Measurements from ENCODE around the gene NSG1.
"Not testable (repeated sequence)": the region's sequence is repeated elsewhere in the genome, so short reads cannot be mapped to it uniquely, and the experiment has no call there.

NSG1 gene

DNA sequence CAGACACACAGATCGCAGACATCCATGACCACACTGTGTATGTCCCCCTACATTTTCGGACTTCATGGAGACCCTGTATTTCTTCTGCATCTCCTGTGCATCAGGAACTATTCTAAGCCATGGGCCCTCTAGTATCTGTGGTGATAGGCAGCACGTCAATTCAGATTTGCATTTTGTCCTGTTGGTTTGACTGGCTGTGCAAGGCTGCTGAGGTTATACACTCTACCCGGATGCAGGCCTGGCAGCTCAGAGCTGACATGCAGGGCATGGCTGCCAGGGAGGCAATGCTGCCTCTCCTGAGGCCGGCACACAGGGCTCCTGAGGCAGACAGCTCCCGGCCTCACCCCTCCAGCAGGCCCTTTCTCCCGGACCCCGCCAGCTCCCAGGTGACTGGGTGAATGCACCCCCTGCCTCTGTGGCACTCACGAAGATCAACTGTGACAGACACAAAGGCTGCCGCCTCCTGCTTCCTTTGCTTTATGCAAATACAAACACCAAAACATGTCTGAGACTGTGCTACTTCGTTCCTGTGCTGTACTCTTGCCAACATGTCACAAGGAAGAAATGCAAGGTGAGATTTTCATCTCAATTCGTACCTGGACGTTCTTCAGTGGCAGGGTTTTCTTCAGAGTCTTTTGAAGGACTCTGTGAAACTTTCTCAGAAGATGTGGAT, 51.0 kb downstream of the NSG1 start:
- DNase-seq: no peak

DNA sequence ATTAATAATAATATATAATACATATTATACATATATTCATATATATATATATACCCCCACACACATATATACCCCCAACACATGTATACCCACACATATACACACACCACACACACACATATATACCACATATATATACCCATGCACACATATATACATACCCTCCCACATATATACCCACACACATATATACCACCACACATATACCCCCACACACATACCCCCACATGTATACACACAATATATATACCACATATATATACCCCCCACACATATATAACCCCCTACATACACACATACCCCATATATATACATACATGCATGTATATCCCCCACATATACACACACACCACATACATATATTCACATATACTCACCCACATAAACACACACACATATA, 52.0 kb downstream of the NSG1 start:
- DNase-seq: no peak

GRCh38 chr4:4439782-4440181, 52.9 kb downstream of the NSG1 start:
- DNase-seq: no peak

- no peak for DNase-seq
These were observed 53.6 kb downstream of the NSG1 start for GRCh38 chr4:4440333-4441061.

DNA sequence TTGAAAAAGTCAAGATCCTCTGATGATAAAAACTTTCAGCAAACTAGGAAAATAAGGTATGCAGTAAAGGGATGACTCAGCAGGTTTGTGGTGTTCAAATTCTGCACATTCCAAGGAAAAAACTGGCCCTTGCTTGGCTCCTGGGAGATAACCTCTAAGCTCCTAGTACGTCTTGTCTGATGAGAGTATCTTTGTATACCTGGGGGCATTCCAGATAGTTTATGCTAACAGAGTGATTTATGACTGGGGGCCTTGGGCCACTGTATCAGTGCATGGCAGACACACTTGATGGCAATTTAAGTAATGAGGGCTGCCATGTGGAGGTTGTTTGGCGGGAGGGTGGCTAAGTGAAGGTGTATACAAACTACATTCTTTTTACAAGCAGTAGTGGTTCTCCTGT, 56.9 kb downstream of the NSG1 start:
- DNase-seq: no peak

DNA sequence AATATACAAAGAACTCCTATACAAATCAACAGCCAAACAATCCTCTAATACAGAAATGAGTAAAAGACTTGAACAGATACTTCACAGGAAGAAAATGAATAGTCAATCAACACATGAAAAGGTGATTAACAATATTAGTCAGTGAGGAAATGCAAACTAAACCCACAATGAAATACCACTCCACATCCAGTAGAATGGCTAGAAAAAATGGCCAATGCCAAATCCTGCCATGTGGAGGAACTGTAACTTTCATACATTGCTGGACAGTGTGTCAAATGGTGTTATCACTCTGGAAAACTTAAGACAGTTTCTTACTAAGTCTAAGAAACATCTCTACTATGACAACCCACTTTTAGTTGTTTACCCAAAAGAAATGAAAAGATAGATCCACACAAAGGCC, 59.5 kb downstream of the NSG1 start:
- no peak for DNase-seq

DNA sequence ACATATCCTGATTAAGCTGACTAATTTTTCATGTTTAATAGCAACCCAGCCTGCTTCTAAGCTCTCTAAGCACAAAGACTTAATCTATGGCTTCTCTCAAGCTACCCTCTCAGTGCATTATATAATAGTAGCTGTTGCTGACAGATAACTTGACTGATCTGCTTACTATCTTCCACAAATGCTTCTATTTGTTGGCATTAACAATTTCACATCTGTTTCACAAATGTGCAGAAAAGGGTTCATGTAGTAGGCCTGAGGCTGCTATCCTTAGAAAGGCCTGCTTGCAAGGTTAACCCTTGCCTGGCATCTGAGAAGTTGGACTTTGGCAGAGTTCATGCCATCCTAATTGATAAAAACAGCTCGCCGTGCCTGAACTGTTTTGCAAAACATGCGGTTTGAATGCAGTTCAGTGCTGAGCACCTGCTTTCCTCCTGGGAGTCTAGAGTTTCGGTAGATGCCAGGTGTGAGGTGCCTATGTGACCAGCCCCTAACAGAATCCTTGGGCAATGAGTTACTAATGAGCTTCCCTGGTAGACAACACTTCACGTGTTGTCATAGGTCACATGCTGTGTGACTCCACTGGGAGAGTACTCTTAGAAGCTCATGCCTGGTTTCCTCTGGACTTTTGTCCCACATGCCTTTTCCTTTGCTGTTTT, 68.4 kb downstream of the NSG1 start:
- DNase-seq: no peak

DNA sequence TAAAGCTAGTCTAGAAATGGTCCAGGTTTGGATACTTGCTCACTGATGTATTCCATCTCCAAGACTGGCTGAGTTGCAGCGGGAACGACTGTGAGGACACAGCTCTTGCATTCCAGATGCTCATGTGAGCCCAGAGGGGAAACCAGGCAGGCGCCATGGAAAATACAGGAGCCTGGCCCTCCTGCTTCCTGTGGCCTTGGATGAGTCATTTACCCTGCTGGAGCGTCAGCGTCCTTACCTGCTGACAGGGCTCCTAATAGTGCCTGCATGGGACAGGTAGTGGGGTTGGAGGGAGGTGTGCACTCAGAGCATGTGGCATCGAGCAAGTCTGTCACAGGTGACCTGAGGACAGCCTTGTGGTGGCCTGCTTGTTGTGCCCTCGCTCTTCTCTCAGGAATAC, 69.4 kb downstream of the NSG1 start:
- no peak for DNase-seq

- DNase-seq: no peak
These were observed 70.1 kb downstream of the NSG1 start for GRCh38 chr4:4456816-4457578.

DNA sequence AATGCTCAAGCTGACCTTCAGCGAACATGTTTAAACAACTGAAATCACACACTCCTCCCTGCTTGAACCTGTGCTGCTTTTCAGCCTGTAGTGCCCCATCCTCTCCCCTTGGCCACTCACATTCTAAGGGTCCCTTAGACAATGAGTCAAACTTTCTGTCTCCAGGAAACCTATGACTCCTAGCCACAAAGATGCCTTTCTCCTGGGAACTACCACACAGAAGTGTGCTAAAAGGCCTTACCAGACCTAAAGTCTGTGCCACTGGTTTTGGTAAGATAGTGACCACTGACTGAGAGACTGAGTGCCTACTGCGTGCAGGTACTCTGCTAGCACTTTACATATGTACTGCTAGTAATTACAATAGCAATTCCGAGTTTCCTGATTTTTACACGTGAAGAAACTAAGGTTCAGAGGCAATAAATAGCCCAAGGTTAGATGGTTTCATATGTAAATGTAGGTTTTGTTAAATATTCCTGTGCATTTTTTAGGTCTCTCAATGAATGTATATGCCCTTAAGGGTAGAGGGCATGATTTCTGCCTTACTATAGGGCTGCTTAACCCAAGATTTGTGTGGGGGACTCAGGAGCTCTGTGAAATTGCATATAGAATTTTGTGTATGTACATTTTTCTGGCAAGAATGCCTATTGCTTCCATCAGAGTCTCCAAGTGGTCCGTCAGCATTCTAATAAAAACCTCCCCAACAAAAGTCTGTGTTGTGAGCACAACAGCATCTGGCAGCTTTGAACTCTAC, 71.1 kb downstream of the NSG1 start:
- DNase-seq: no peak

DNA sequence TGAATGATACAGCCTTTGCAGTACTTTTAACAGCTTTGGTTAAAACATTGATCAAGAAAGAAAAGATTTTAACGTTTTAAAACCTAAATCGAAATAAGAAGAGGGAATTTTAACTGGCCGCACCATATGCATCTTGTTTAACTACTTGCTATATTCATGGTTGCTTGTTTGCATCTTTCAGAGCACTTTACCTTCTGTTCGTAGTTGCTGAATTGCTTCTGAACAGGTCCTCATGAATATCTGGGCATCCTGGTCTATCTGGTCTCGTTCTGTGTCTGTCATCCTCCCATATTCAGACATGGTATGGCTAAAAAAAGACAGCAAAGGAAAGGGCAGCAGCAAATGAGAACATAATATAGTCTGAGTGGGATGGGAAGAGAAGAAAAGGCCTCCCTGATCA, 72.3 kb downstream of the NSG1 start:
- no peak for DNase-seq

DNA sequence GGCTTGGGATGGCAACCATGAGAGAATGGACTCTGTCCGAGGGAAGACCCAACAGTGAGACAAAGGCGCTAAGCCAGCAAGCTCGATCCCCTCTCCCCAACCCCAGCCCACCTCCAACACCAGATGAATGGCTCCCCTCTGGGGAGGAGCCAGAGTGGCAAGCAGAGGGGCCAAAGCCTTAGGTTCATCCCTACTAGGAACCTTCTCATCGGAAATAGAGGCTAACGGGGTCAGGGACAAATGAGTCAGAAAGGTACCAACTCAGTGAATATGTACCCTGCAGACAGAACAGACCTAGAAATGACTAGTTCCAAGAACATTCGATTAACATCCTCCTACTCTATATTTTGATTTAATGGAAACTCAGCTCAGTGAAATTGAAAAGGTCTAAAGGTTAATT, 73.9 kb downstream of the NSG1 start:
- no peak for DNase-seq

DNA sequence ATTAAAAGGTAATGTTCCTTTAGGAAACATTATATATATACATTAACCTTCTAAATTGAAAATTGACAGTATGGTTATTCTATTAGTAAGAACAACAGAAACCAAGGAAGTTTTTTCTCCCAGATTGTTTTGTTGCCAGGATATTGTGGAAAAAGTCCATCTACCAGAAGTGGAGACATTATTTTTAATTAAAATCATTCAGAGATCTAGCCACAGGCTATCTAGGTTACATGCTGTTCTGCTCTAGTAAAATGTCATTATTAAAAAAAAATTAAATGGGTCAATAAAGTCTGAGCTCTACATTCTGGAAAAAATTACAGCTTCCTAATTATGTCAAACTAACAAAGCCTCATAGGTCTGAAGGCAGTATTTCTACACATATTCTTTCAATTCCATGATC, 74.3 kb downstream of the NSG1 start:
- DNase-seq: no peak

GRCh38 chr4:4461850-4462249, 74.9 kb downstream of the NSG1 start:
- DNase-seq: peak; percentile 74

DNA sequence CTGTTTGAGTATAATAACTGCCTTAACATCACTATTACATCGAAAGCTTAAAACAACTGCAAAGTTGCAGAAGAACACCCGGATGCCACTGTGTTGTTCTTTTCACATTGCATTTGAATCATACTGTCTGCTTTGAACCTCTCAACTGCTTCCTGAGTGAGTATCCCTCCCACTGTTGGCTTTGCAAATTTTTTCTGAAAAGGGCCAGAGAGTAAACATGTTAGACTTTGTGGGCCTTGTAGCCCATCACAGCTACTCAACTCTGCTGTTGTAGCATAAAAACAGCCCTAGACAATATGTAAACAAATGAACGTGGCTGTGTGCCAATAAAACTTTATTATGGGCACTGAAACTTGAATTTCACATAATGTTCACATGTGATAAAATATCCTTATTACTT, 76.1 kb downstream of the NSG1 start:
- DNase-seq: no peak

GRCh38 chr4:4465238-4465637, 78.3 kb downstream of the NSG1 start:
- DNase-seq: not testable (repeated sequence)

Data from CD4-positive, alpha-beta T cell treated with Interleukin-10 for 1 hour (primary cell).